MM.1S (cell line): ENCODE measurements around the gene CERT1.

ENCODE experiments used
- DNase-seq: peaks from one replicate; pipeline ENCODE4 v3.0.0-alpha.2; 2015
- H2AFZ ChIP-seq: fragments of 300-600 bp; sonication (generic); 2 replicates; pipeline ENCODE4 v1.6.0; 2016; ENCODE audit warnings: antibody characterized with exemption, low read length
- H3F3A ChIP-seq: fragments of 300-600 bp; sonication (generic); 2 replicates; pipeline ENCODE4 v1.6.1; 2016; ENCODE audit warnings: mild to moderate bottlenecking, antibody characterized with exemption, low read length, moderate library complexity, mixed read lengths; ENCODE audit not compliant: insufficient read depth
- H3K27ac ChIP-seq: fragments of 300-600 bp; sonication (generic); 2 replicates; pipeline ENCODE4 v1.5.1; 2016; ENCODE audit warnings: mild to moderate bottlenecking, low read length
- H3K27me3 ChIP-seq: fragments of 300-600 bp; sonication (generic); replicated peaks from 2 replicates; pipeline ENCODE4 v1.6.0; 2016; ENCODE audit warnings: low read length; ENCODE audit not compliant: insufficient read depth
- H3K36me3 ChIP-seq: fragments of 300-600 bp; sonication (generic); replicated peaks from 2 replicates; pipeline ENCODE4 v1.6.1; 2016; ENCODE audit warnings: mild to moderate bottlenecking, low read length, mixed read lengths; ENCODE audit not compliant: insufficient read depth
- H3K4me1 ChIP-seq: fragments of 300-600 bp; sonication (generic); 2 replicates; pipeline ENCODE4 v1.6.1; 2016; ENCODE audit warnings: low read length, mixed read lengths
- H3K4me2 ChIP-seq: fragments of 300-600 bp; sonication (generic); 2 replicates; pipeline ENCODE4 v1.6.0; 2016; ENCODE audit warnings: low read depth, low read length
- H3K4me3 ChIP-seq: fragments of 300-600 bp; sonication (generic); 2 replicates; pipeline ENCODE4 v1.5.1; 2016; ENCODE audit warnings: low read length, mixed read lengths
- H3K79me2 ChIP-seq: fragments of 300-600 bp; sonication (generic); 2 replicates; pipeline ENCODE4 v1.6.1; 2016; ENCODE audit warnings: mixed run types, low read length, mixed read lengths
- H3K9ac ChIP-seq: fragments of 300-600 bp; sonication (generic); 2 replicates; pipeline ENCODE4 v1.6.1; 2016; ENCODE audit warnings: low read length, mixed read lengths
- H3K9me2 ChIP-seq: fragments of 300-600 bp; sonication (generic); replicated peaks from 2 replicates; pipeline ENCODE4 v1.6.1; 2016; ENCODE audit warnings: mild to moderate bottlenecking, low read length, mixed read lengths; ENCODE audit not compliant: insufficient read depth
- H3K9me3 ChIP-seq: fragments of 300-600 bp; sonication (generic); replicated peaks from 2 replicates; pipeline ENCODE4 v1.6.1; 2016; ENCODE audit warnings: mild to moderate bottlenecking, low read length, mixed read lengths; ENCODE audit not compliant: insufficient read depth
- H4K20me1 ChIP-seq: fragments of 300-600 bp; sonication (generic); 2 replicates; pipeline ENCODE4 v1.6.1; 2016; ENCODE audit warnings: mild to moderate bottlenecking, low read length, moderate library complexity, mixed read lengths; ENCODE audit not compliant: insufficient read depth
- EZH2 ChIP-seq: fragments of 300-600 bp; sonication (generic); optimal IDR thresholded peaks from 2 replicates; pipeline ENCODE3; 2017; ENCODE audit warnings: low read depth, mild to moderate bottlenecking, antibody characterized with exemption, low read length, mixed read lengths
- EZH2phosphoT487 ChIP-seq: fragments of 300-600 bp; sonication (generic); IDR thresholded peaks from 2 replicates; pipeline ENCODE4 v1.6.1; 2018; ENCODE audit warnings: antibody characterized with exemption, low read length
- TF ChIP-seq, protein P1 (sequence below): fragments of 300-600 bp; sonication (generic); IDR thresholded peaks from 2 replicates; pipeline ENCODE4 v1.5.1; 2016; ENCODE audit warnings: antibody characterized with exemption, low read length, mixed read lengths

CERT1 gene

DNA sequence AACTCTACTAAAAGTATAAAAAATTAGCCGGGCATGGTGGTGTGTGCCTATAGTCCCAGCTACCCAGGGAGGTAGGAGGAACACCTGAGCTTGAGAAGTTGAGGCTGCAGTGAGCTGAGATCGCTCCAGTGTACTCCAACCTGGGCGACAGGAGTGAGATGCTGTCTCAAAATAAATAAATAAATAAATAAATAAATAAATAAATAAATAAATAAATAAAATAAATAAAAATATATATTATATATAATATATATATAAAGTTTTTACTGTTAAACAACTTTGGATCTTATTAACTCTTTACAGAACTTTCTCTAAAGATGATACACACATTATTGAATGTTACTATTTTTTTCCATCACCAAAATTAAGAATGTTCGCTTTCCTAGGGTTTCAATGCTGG lies 136.0 kb downstream of the CERT1 start:
- Histone ChIP-seq H3F3A (no peaks in the 10 kb centered on the region), H3K9me3 (no peaks in the 10 kb centered on the region), H3K9ac (no peak overlapping the region), H3K4me2 (no peak overlapping the region), H3K9me2 (no peaks in the 10 kb centered on the region), H3K27ac (no peak overlapping the region), H3K27me3 (no peaks in the 10 kb centered on the region), H3K79me2 (no peaks in the 10 kb centered on the region), H3K36me3 (no peaks in the 10 kb centered on the region), H3K4me1 (no peaks in the 10 kb centered on the region), H2AFZ (no peak overlapping the region), H4K20me1 (no peaks in the 10 kb centered on the region), H3K4me3 (no peak overlapping the region)
- TF ChIP-seq EZH2phosphoT487, result no peak
- TF ChIP-seq, protein P1, sequence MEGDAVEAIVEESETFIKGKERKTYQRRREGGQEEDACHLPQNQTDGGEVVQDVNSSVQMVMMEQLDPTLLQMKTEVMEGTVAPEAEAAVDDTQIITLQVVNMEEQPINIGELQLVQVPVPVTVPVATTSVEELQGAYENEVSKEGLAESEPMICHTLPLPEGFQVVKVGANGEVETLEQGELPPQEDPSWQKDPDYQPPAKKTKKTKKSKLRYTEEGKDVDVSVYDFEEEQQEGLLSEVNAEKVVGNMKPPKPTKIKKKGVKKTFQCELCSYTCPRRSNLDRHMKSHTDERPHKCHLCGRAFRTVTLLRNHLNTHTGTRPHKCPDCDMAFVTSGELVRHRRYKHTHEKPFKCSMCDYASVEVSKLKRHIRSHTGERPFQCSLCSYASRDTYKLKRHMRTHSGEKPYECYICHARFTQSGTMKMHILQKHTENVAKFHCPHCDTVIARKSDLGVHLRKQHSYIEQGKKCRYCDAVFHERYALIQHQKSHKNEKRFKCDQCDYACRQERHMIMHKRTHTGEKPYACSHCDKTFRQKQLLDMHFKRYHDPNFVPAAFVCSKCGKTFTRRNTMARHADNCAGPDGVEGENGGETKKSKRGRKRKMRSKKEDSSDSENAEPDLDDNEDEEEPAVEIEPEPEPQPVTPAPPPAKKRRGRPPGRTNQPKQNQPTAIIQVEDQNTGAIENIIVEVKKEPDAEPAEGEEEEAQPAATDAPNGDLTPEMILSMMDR, result no peak
- TF ChIP-seq EZH2, result no peak
- no peak for DNase-seq

DNA sequence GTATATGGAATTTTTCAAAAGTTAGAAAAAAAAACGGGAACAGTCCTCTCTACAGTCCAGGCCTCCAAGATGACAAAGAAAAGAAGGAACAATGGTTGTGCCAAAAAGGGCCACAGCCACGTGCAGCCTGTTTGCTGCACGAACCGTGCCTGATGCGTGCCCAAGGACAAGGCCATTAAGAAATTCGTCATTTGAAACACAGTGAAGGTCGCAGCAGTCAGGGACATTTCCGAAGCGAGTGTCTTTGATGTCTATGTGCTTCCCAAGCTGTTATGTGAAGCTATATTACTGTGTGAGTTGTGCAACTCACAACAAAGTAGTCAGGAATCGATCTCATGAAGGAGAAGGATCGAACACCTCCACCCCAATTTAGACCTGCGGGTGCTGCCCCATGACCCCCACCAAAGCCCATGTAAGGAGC lies 137.0 kb downstream of the CERT1 start:
- H3K27ac ChIP-seq, result no peak overlapping the region
- no peaks in the 10 kb centered on the region for H3F3A ChIP-seq
- no peaks in the 10 kb centered on the region for H4K20me1 ChIP-seq
- DNase-seq, result no peak
- H3K4me3 ChIP-seq, result no peak overlapping the region
- no peaks in the 10 kb centered on the region for H3K36me3 ChIP-seq
- H3K4me2 ChIP-seq, result no peak overlapping the region
- H3K4me1 ChIP-seq, result no peaks in the 10 kb centered on the region
- TF ChIP-seq EZH2 (no peak), EZH2phosphoT487 (no peak)
- TF ChIP-seq, protein P1, result no peak
- no peak overlapping the region for H3K9ac ChIP-seq
- no peak overlapping the region for H2AFZ ChIP-seq
- H3K9me3 ChIP-seq, result no peaks in the 10 kb centered on the region
- H3K9me2 ChIP-seq, result no peaks in the 10 kb centered on the region
- H3K27me3 ChIP-seq, result no peaks in the 10 kb centered on the region
- H3K79me2 ChIP-seq, result no peaks in the 10 kb centered on the region

DNA sequence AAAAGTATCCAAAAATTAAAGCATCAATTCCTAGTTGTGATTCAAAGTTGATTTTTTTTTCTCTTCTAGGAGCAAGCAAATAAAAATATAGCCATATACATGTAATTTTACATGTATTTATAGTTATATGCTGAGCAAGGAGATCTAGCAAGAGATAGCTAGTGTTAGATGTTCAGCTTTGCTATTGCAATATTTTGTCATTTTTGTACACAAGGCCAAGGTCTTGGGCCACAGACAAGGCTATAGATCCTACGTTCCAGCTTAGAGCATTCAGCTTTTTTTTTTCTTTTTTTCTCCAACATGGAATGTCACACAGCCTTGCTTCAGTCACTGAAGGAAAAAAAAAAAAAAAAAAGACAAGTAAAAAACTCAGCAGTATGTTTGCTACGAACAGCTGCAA lies 137.6 kb downstream of the CERT1 start:
- no peaks in the 10 kb centered on the region for H4K20me1 ChIP-seq
- H3K4me1 ChIP-seq, result no peaks in the 10 kb centered on the region
- no peaks in the 10 kb centered on the region for H3K36me3 ChIP-seq

More for the DNA sequence above, 137.6 kb downstream of the CERT1 start:
- no peaks in the 10 kb centered on the region for H3K79me2 ChIP-seq
- H3K4me2 ChIP-seq, result no peak overlapping the region
- H3K9me2 ChIP-seq, result no peaks in the 10 kb centered on the region
- H3K9ac ChIP-seq, result no peak overlapping the region
- H2AFZ ChIP-seq, result no peak overlapping the region
- no peaks in the 10 kb centered on the region for H3F3A ChIP-seq
- no peak overlapping the region for H3K27ac ChIP-seq
- DNase-seq, result no peak
- H3K4me3 ChIP-seq, result no peak overlapping the region
- no peaks in the 10 kb centered on the region for H3K27me3 ChIP-seq
- H3K9me3 ChIP-seq, result no peaks in the 10 kb centered on the region
- TF ChIP-seq, protein P1, result no peak
- TF ChIP-seq EZH2phosphoT487 (no peak), EZH2 (no peak)
